Measurements from ENCODE around the gene PDZD4. TPM values are rescaled to one million over a fixed set of nuclear protein-coding genes. Genes with fewer than 3 reads are reported as not detected.

Gene PDZD4
- total RNA-seq, 3 donors from 2014 or later (not counting 1 experiment from before 2014, with no cell fraction given) = 101 to 177 (median 157) TPM

GRCh38 chrX:153853180-153853901, 23.0 kb upstream of the PDZD4 start:
- H3K36me3 Mint-ChIP-seq = no peaks in the 10 kb centered on the region
- no peak overlapping the region for H3K4me3 Mint-ChIP-seq
- intact Hi-C loops (cut with micrococcal nuclease) = no loop called here
- Histone ChIP-seq H3K27ac (ENCODE audit: low read length) (no peak overlapping the region), H3K9me3 (ENCODE audit: control insufficient read depth, insufficient read depth, low read length) (no peaks in the 10 kb centered on the region), H3K36me3 (ENCODE audit: control insufficient read depth, insufficient read depth, low read length) (no peaks in the 10 kb centered on the region), H3K27me3 (ENCODE audit: control insufficient read depth, insufficient read depth, low read length) (no peaks in the 10 kb centered on the region), H3K4me3 (ENCODE audit: low read length) (no peak overlapping the region), H3K4me1 (ENCODE audit: control insufficient read depth, insufficient read depth, low read length) (peaks cover 15% of the 10 kb centered on the region)
- H3K27ac Mint-ChIP-seq = no peak overlapping the region
- no peak for ATAC-seq
- no peak for DNase-seq
- 85% methylated on average over 3 of the region's 3 CpGs for WGBS (ENCODE audit: insufficient coverage)
- H3K4me1 Mint-ChIP-seq = peaks cover 5 to 15% of the 10 kb centered on the region in 2 donors
- TF ChIP-seq, protein P1, sequence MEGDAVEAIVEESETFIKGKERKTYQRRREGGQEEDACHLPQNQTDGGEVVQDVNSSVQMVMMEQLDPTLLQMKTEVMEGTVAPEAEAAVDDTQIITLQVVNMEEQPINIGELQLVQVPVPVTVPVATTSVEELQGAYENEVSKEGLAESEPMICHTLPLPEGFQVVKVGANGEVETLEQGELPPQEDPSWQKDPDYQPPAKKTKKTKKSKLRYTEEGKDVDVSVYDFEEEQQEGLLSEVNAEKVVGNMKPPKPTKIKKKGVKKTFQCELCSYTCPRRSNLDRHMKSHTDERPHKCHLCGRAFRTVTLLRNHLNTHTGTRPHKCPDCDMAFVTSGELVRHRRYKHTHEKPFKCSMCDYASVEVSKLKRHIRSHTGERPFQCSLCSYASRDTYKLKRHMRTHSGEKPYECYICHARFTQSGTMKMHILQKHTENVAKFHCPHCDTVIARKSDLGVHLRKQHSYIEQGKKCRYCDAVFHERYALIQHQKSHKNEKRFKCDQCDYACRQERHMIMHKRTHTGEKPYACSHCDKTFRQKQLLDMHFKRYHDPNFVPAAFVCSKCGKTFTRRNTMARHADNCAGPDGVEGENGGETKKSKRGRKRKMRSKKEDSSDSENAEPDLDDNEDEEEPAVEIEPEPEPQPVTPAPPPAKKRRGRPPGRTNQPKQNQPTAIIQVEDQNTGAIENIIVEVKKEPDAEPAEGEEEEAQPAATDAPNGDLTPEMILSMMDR (IDR thresholded peaks at IDR 0.05) = no peak
- H3K27me3 Mint-ChIP-seq (ENCODE audit: low read depth in 2 of 2) = peaks cover 11 to 15% of the 10 kb centered on the region in 2 donors
- no peaks in the 10 kb centered on the region for H3K9me3 Mint-ChIP-seq

DNA sequence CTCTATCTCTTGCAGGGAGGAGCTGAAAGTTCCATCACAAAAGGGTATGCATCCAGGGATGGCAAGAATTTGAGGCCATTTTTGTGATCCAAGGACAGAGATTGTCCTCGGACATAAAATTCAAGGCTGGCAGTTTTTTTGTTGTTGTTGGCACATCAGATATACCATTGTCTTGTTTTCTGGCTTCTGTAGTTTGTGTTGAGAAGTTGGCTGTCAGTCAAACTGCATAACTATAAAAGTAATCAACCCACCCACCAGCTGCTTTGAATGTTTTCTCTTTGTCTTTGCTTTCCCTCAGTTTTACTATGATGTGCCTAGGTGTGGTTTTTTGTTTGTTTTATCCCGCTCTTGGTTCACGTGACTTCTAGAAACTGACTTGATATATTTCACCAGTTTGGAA, 21.6 kb upstream of the PDZD4 start:
- Histone ChIP-seq H3K4me1 (ENCODE audit: control insufficient read depth, insufficient read depth, low read length) (peaks cover 7% of the 10 kb centered on the region), H3K36me3 (ENCODE audit: control insufficient read depth, insufficient read depth, low read length) (no peaks in the 10 kb centered on the region), H3K27me3 (ENCODE audit: control insufficient read depth, insufficient read depth, low read length) (no peaks in the 10 kb centered on the region), H3K4me3 (ENCODE audit: low read length) (no peak overlapping the region), H3K9me3 (ENCODE audit: control insufficient read depth, insufficient read depth, low read length) (no peaks in the 10 kb centered on the region), H3K27ac (ENCODE audit: low read length) (no peak overlapping the region)
- ATAC-seq = no peak
- TF ChIP-seq, protein P1 (IDR thresholded peaks at IDR 0.05) = no peak
- Mint-ChIP-seq H3K4me3 (no peak overlapping the region), H3K4me1 (peaks cover 0 to 7% of the 10 kb centered on the region in 2 donors), H3K27ac (no peak overlapping the region), H3K27me3 (ENCODE audit: low read depth in 2 of 2) (peaks cover 8 to 21% of the 10 kb centered on the region in 2 donors), H3K36me3 (no peaks in the 10 kb centered on the region), H3K9me3 (no peaks in the 10 kb centered on the region)
- intact Hi-C loops (cut with micrococcal nuclease) = no loop called here
- WGBS (ENCODE audit: insufficient coverage) = 89% methylated on average over 1 of the region's 3 CpGs
- no peak for DNase-seq

GRCh38 chrX:153848325-153848724, 18.0 kb upstream of the PDZD4 start:
- no peak for ATAC-seq
- Mint-ChIP-seq H3K9me3 (no peaks in the 10 kb centered on the region), H3K4me3 (no peak overlapping the region), H3K36me3 (no peaks in the 10 kb centered on the region), H3K27me3 (ENCODE audit: low read depth in 2 of 2) (peaks cover 12 to 41% of the 10 kb centered on the region in 2 donors), H3K27ac (no peak overlapping the region), H3K4me1 (no peaks in the 10 kb centered on the region)
- Histone ChIP-seq H3K27ac (ENCODE audit: low read length) (no peak overlapping the region), H3K4me3 (ENCODE audit: low read length) (no peak overlapping the region), H3K4me1 (ENCODE audit: control insufficient read depth, insufficient read depth, low read length) (no peaks in the 10 kb centered on the region), H3K27me3 (ENCODE audit: control insufficient read depth, insufficient read depth, low read length) (no peaks in the 10 kb centered on the region), H3K9me3 (ENCODE audit: control insufficient read depth, insufficient read depth, low read length) (no peaks in the 10 kb centered on the region), H3K36me3 (ENCODE audit: control insufficient read depth, insufficient read depth, low read length) (no peaks in the 10 kb centered on the region)
- WGBS (ENCODE audit: insufficient coverage) = 69% methylated on average over 3 of the region's 3 CpGs
- DNase-seq = no peak
- intact Hi-C loops (cut with micrococcal nuclease) = no loop called here
- TF ChIP-seq, protein P1 (IDR thresholded peaks at IDR 0.05) = no peak

DNA sequence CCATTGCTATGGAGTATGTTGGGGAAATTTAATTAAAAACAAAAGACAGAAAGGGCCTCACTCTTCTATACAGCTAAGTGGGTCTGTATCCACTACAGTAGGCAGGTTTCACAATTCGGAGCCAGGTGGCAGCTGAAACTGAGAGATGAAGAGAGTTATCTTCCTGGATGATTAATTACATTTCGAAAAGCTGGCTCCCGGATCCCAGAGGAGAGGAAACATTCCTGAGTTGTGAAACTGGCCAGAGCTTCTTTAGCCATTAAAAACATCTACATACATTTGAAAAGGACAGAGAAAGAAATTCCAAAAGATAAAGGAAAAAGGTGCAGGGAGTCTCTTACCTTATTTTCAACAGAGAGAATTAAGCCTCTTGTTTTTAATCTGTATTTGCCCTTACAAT, 15.5 kb upstream of the PDZD4 start:
- Histone ChIP-seq H3K4me1 (ENCODE audit: control insufficient read depth, insufficient read depth, low read length) (no peaks in the 10 kb centered on the region), H3K4me3 (ENCODE audit: low read length) (no peak overlapping the region), H3K9me3 (ENCODE audit: control insufficient read depth, insufficient read depth, low read length) (no peaks in the 10 kb centered on the region), H3K36me3 (ENCODE audit: control insufficient read depth, insufficient read depth, low read length) (no peaks in the 10 kb centered on the region), H3K27ac (ENCODE audit: low read length) (no peak overlapping the region), H3K27me3 (ENCODE audit: control insufficient read depth, insufficient read depth, low read length) (no peaks in the 10 kb centered on the region)
- Mint-ChIP-seq H3K4me1 (no peaks in the 10 kb centered on the region), H3K9me3 (no peaks in the 10 kb centered on the region), H3K27me3 (ENCODE audit: low read depth in 2 of 2) (peaks cover 6 to 38% of the 10 kb centered on the region in 2 donors), H3K27ac (no peak overlapping the region), H3K36me3 (no peaks in the 10 kb centered on the region), H3K4me3 (no peak overlapping the region)
- no peak for DNase-seq
- no peak for ATAC-seq
- intact Hi-C loops (cut with micrococcal nuclease) = no loop called here
- TF ChIP-seq, protein P1 (IDR thresholded peaks at IDR 0.05) = no peak
- no CpG with 5 or more reads among the region's 3 CpGs for WGBS (ENCODE audit: insufficient coverage)
